Heart left ventricle (tissue), 13 donors: ENCODE results near the gene MEG3.

ENCODE experiments used
- POLR2A ChIP-seq, 2 donors: fragments of 450-650 bp; IDR thresholded peaks; one replicate each; pipeline ENCODE4 v1.6.1; 2017; ENCODE audit warnings: antibody characterized with exemption in 2 of 2, mild to moderate bottlenecking in 2 of 2, moderate library complexity in 2 of 2
- TF ChIP-seq, protein P1 (sequence below), 12 donors: fragments of 200-600 bp; sonication (generic) in 4 of 12; IDR thresholded peaks; one replicate each; pipeline versions ENCODE4 v1.5.0 to v1.8.0; 2018 to 2022; ENCODE audit warnings: antibody characterized with exemption in 12 of 12, mild to moderate bottlenecking in 5 of 12
- donor health status: ischemic (EF 13 %, LVEDD 7.1; RV severe dilation, severe dysfunction).
- donor health status: DM: no; HTN: yes; CAD: no.
- donor health status: DM: no; HTN: no; CAD: no.
- donor health status: ischemic (EF 25% LVEDD 6.9; RV normal size, moderate dysfunction).
- donor health status: ischemic (EF 25% LVEDD 5.7; RV mildly dilated, moderate dysfunction).
- donor health status: ischemic (EF 35%, LVEDD 5.7; RV mildly dilated, moderate dysfunction).
- donor health status: nonischemic (EF 11% LVEDD 7.7; RV severe dilation, severe dysfunction).
- donor health status: DM: yes; HTN: yes; CAD: no.
- donor health status: PGD.
- donor health status: ischemic (EF 29% LVEDD 5.4; RV normal size, mild dysfunction).
- donor health status: nonischemic (EF 23%, LVEDD 6.1; RV moderate dilation, normal function).

DNA sequence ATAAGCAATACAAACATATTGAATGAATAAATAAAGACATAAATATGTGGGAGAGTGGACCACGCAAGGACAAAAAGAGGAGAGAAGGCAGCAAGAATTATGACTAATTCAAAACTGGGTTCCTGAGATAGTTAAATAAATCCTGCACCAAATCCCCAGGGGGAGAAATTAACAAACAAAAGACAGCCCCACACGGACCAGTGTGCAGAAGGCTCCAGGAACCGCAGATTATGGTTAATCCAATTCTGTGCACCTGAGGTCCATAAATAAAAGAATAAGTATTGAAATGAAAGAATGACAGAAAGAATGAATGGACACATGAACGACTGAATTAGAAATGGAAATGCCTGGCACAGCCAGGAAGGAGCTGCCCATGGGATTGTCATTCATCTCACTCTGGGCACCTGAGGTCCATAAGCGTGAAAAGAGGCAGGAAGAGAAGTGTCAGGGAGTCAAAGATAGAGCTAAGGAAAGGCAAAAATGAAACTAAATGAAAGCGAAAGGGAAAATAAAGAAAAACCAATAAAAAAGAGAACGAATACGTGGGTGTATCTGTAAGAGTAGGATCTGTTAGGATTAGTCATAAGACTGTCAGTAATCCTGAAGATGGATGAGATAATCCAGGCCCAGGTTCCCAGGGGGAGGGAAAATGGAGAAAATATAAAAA, 23.3 kb downstream of the MEG3 start:
- TF ChIP-seq POLR2A (IDR thresholded peaks at IDR 0.05) = no peak
- TF ChIP-seq, protein P1, sequence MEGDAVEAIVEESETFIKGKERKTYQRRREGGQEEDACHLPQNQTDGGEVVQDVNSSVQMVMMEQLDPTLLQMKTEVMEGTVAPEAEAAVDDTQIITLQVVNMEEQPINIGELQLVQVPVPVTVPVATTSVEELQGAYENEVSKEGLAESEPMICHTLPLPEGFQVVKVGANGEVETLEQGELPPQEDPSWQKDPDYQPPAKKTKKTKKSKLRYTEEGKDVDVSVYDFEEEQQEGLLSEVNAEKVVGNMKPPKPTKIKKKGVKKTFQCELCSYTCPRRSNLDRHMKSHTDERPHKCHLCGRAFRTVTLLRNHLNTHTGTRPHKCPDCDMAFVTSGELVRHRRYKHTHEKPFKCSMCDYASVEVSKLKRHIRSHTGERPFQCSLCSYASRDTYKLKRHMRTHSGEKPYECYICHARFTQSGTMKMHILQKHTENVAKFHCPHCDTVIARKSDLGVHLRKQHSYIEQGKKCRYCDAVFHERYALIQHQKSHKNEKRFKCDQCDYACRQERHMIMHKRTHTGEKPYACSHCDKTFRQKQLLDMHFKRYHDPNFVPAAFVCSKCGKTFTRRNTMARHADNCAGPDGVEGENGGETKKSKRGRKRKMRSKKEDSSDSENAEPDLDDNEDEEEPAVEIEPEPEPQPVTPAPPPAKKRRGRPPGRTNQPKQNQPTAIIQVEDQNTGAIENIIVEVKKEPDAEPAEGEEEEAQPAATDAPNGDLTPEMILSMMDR (IDR thresholded peaks at IDR 0.05) = no peak
